ENCODE results near the gene VPS25. TPM values are rescaled to one million over a fixed set of nuclear protein-coding genes. Genes with fewer than 3 reads are reported as not detected.
A peak's percentile ranks its signal among the peaks of the same experiment; 100 is the strongest.

VPS25 gene
- total RNA-seq, 2 experiments from 2014 or later, result 62.8 to 77.8 TPM

GRCh38 chr17:42791948-42792347 is 18.7 kb downstream of the VPS25 start:
- Mint-ChIP-seq H3K27ac (no peak overlapping the region), H3K27me3 (peaks cover 26% of the 10 kb centered on the region), H3K4me1 (peaks cover 3% of the 10 kb centered on the region), H3K9me3 (ENCODE audit: low read depth) (no peaks in the 10 kb centered on the region), H3K36me3 (no peaks in the 10 kb centered on the region), H3K4me3 (no peak overlapping the region)
- DNase-seq (no peak), ATAC-seq (no peak)
- CTCF ChIA-PET, result interaction anchor here (1.0 kb wide), 1 partner anchor 28 kb away, joined by 3 read pairs; no protein-coding TSS in a partner anchor

GRCh38 chr17:42792545-42792944 is 19.3 kb downstream of the VPS25 start:
- CTCF ChIA-PET, result interaction anchor here (0.6 to 2.0 kb wide), 2 partner anchors 29 to 191 kb away, joined by 3 to 5 read pairs; no protein-coding TSS in a partner anchor
- no peaks in the 10 kb centered on the region for H3K9me3 Mint-ChIP-seq (ENCODE audit: low read depth)
- peaks cover 7% of the 10 kb centered on the region for H3K4me1 Mint-ChIP-seq
- peaks cover 20% of the 10 kb centered on the region for H3K27me3 Mint-ChIP-seq
- no peak overlapping the region for H3K27ac Mint-ChIP-seq
- H3K36me3 Mint-ChIP-seq, result no peaks in the 10 kb centered on the region
- ATAC-seq (no peak), DNase-seq (no peak)
- no peak overlapping the region for H3K4me3 Mint-ChIP-seq

GRCh38 chr17:42795061-42795460 is 21.8 kb downstream of the VPS25 start:
- H3K4me1 Mint-ChIP-seq, result peaks cover 19% of the 10 kb centered on the region

GRCh38 chr17:42795465-42795864 is 22.2 kb downstream of the VPS25 start:
- peaks cover 19% of the 10 kb centered on the region for H3K4me1 Mint-ChIP-seq
- DNase-seq, result no peak
- CTCF ChIA-PET, result interaction anchor here (1.7 kb wide), 1 partner anchor 15 kb away, joined by 3 read pairs; the partner anchor contains the start of gene WNK4

More at GRCh38 chr17:42795061-42795460, 21.8 kb downstream of the VPS25 start:
- H3K9me3 Mint-ChIP-seq (ENCODE audit: low read depth), result no peaks in the 10 kb centered on the region
- CTCF ChIA-PET, result interaction anchor here (1.7 kb wide), 1 partner anchor 15 kb away, joined by 3 read pairs; the partner anchor contains the start of gene WNK4
- peaks cover 9% of the 10 kb centered on the region for H3K27me3 Mint-ChIP-seq
- ATAC-seq, result no peak
- H3K36me3 Mint-ChIP-seq, result peaks cover 2% of the 10 kb centered on the region
- H3K4me3 Mint-ChIP-seq, result no peak overlapping the region
- no peak for DNase-seq
- no peak overlapping the region for H3K27ac Mint-ChIP-seq

DNA sequence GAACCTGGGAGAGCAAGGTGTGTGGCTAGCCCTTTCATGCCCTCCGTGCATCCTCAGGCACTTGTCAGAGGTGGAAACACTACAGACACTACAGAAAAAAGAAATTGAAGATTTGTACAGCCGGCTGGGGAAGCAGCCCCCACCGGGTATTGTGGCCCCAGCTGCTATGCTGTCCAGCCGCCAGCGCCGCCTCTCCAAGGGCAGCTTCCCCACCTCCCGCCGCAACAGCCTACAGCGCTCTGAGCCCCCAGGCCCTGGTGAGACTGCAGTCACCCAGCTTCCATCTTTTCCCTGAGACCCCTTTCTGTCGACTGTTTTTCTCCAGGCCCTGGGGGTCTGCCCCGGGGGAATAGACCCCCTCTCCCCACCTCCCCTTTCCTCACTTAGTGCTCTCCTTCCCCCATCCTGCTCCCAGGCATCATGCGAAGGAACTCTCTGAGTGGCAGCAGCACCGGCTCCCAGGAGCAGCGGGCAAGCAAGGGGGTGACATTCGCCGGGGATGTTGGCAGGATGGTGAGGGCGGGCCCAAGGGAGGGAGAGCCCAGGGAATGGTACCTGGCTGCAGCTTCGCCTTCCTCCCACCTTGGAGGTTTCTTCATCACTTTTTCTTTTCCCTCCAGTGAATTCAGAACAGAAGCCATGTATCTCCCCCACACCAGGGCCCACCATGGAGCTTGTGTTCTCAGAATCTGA is 23.0 kb downstream of the VPS25 start:
- Mint-ChIP-seq H3K4me3 (no peak overlapping the region), H3K4me1 (peaks cover 19% of the 10 kb centered on the region), H3K27me3 (peaks cover 2% of the 10 kb centered on the region), H3K36me3 (peaks cover 2% of the 10 kb centered on the region), H3K27ac (no peak overlapping the region), H3K9me3 (ENCODE audit: low read depth) (no peaks in the 10 kb centered on the region)
- CTCF ChIA-PET, result interaction anchor here (1.7 kb wide), 1 partner anchor 16 kb away, joined by 3 read pairs; the partner anchor contains the start of gene WNK4
- DNase-seq (no peak), ATAC-seq (no peak)

More at GRCh38 chr17:42795465-42795864, 22.2 kb downstream of the VPS25 start:
- ATAC-seq, result no peak
- Mint-ChIP-seq H3K27ac (no peak overlapping the region), H3K36me3 (peaks cover 2% of the 10 kb centered on the region), H3K9me3 (ENCODE audit: low read depth) (no peaks in the 10 kb centered on the region), H3K27me3 (peaks cover 5% of the 10 kb centered on the region), H3K4me3 (no peak overlapping the region)

DNA sequence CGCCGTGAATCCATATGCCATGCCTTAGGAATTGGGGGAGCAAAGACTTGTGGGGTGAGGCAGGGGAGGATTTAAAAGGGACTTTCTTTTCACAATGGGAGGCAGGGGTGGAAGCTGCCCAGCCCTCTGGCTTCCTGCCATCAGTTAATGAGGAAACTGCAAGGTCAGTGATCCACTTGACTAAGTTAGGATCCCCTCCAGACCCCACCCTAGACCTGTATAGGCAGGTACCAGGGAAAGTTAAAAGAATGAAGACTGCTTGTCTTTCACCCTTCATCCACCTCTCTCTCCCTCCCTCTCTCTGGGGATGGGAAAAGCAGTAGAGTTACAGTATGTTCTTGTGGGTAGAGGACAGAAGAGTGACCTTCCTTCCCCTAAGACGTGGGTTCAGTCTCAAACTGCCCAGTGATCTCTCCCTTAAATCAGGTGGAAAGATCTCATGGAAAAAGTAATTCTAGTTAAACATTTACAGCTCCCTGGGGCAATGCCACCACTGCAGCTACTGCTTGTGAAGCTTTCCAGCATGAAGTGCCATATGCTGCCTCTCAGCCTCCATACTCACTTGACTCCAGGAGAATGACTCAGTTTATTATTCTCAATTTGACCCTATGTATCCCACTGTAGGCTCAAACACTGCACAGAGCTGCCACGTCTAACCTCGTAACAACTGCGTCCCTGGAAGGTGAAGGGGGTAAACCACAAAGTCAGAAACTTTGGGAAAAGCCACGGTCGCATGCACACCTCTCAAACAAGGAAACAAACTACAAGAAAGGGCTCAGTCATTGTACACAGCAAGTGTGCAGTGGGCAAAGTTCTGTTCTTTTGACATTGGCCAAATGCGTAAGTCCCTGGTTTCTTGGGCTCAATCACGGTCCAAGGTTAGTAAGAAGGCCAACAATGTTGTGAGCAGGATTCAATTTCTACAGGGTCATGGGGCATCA is 24.1 kb downstream of the VPS25 start:
- Mint-ChIP-seq H3K27me3 (peaks cover 7% of the 10 kb centered on the region), H3K27ac (no peak overlapping the region), H3K4me3 (peak overlapping the region; percentile 94), H3K36me3 (peaks cover 2% of the 10 kb centered on the region), H3K4me1 (peaks cover 19% of the 10 kb centered on the region), H3K9me3 (ENCODE audit: low read depth) (no peaks in the 10 kb centered on the region)
- no peak for DNase-seq
- ATAC-seq, result no peak
- CTCF ChIA-PET, result interaction anchor here (1.8 kb wide), 1 partner anchor 34 kb away, joined by 5 read pairs; no protein-coding TSS in a partner anchor

- no peak for ATAC-seq
- no peaks in the 10 kb centered on the region for H3K9me3 Mint-ChIP-seq (ENCODE audit: low read depth)
- peak overlapping the region; percentile 75 for H3K27ac Mint-ChIP-seq
- DNase-seq, result no peak
- H3K27me3 Mint-ChIP-seq, result peaks cover 7% of the 10 kb centered on the region
- CTCF ChIA-PET, result interaction anchor here (0.6 to 1.8 kb wide), 4 partner anchors 22 to 179 kb away, joined by 3 to 6 read pairs (median 4); partner anchors contain the start of gene BECN1
- peaks cover 2% of the 10 kb centered on the region for H3K36me3 Mint-ChIP-seq
- H3K4me1 Mint-ChIP-seq, result peaks cover 19% of the 10 kb centered on the region
- H3K4me3 Mint-ChIP-seq, result peak overlapping the region; percentile 94
Observed at GRCh38 chr17:42798011-42798382, 24.7 kb downstream of the VPS25 start.

GRCh38 chr17:42798383-42799380 is 25.4 kb downstream of the VPS25 start, which contains the start of the genes CNTD1 and COA3:
Gene CNTD1 (plus strand): TSS chr17:42798861. CDS start chr17:42799068, 207 bp downstream.
Gene COA3 (minus strand): TSS chr17:42798704. CDS start chr17:42798681, 23 bp downstream.
- CTCF ChIA-PET, result interaction anchor here (0.6 to 1.8 kb wide), 6 partner anchors 17 to 221 kb away, joined by 3 to 6 read pairs (median 4); partner anchors contain the start of gene BECN1
- Mint-ChIP-seq H3K27me3 (peaks cover 7% of the 10 kb centered on the region), H3K27ac (peak within 1 kb of the TSS; percentile 75), H3K4me3 (peak within 1 kb of the TSS; percentile 94), H3K36me3 (peaks cover 2% of the 10 kb centered on the region), H3K4me1 (peaks cover 19% of the 10 kb centered on the region), H3K9me3 (ENCODE audit: low read depth) (no peaks in the 10 kb centered on the region)
- DNase-seq (peak; percentile 90), ATAC-seq (peak; percentile 100)

GRCh38 chr17:42803074-42803883 is 30.0 kb downstream of the VPS25 start:
- peaks cover 7% of the 10 kb centered on the region for H3K27me3 Mint-ChIP-seq
- H3K27ac Mint-ChIP-seq, result no peak overlapping the region
- no peak overlapping the region for H3K4me3 Mint-ChIP-seq
- H3K36me3 Mint-ChIP-seq, result peaks cover 6% of the 10 kb centered on the region
- no peak for ATAC-seq
- CTCF ChIA-PET, result interaction anchor here (1.1 to 2.3 kb wide), 4 partner anchors 17 to 310 kb away, joined by 3 to 7 read pairs (median 6); partner anchors contain the start of gene BECN1
- no peak for DNase-seq
- H3K9me3 Mint-ChIP-seq (ENCODE audit: low read depth), result no peaks in the 10 kb centered on the region
- H3K4me1 Mint-ChIP-seq, result peaks cover 7% of the 10 kb centered on the region

DNA sequence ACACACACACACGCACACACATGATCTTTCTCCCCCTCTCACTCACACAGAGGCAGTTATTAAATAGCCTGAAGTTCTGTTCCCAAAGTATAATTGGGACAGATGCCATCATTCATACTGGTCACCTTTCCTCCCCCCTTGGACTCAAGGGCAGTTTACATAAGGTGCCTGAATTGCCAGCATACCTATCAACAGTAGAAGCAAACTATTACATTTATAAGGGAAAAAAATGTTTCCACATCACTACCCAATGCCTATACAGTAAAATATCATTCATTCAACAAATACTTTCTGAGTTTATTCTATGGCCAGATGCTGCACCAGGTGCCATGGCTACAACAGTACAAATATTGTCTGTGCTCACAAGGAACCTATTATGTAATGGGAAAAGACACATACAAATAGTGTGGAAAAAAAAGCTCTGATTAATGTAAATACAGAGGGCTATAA is 31.7 kb downstream of the VPS25 start:
- DNase-seq (no peak), ATAC-seq (no peak)
- CTCF ChIA-PET, result interaction anchor here (1.3 kb wide), 2 partner anchors 13 to 15 kb away, joined by 3 read pairs; no protein-coding TSS in a partner anchor
- H3K27me3 Mint-ChIP-seq, result peaks cover 5% of the 10 kb centered on the region
- no peaks in the 10 kb centered on the region for H3K4me1 Mint-ChIP-seq
- H3K4me3 Mint-ChIP-seq, result no peak overlapping the region
- H3K36me3 Mint-ChIP-seq, result peaks cover 10% of the 10 kb centered on the region
- H3K9me3 Mint-ChIP-seq (ENCODE audit: low read depth), result no peaks in the 10 kb centered on the region
- H3K27ac Mint-ChIP-seq, result no peak overlapping the region

- no peak overlapping the region for H3K4me3 Mint-ChIP-seq
- DNase-seq, result no peak
- no peak for ATAC-seq
- H3K27ac Mint-ChIP-seq, result no peak overlapping the region
- no peaks in the 10 kb centered on the region for H3K4me1 Mint-ChIP-seq
- H3K27me3 Mint-ChIP-seq, result peaks cover 5% of the 10 kb centered on the region
- H3K36me3 Mint-ChIP-seq, result peaks cover 18% of the 10 kb centered on the region
- CTCF ChIA-PET, result interaction anchor here (1.3 kb wide), 1 partner anchor 14 kb away, joined by 3 read pairs; no protein-coding TSS in a partner anchor
- H3K9me3 Mint-ChIP-seq (ENCODE audit: low read depth), result no peaks in the 10 kb centered on the region
Observed at GRCh38 chr17:42806249-42806648, 33.0 kb downstream of the VPS25 start.

Measured in activated CD8-positive, alpha-beta memory T cell treated with anti-CD3 and anti-CD28 coated beads, Interleukin-2, amount 10 ng/mL, durations not matched to agents 7 days and 5 days (primary cell).